HG02571 (cell line): ENCODE results near the gene BOLA2B.
"Not testable (repeated sequence)": the region's sequence is repeated elsewhere in the genome, so short reads cannot be mapped to it uniquely, and the experiment has no call there.

ENCODE experiments used
- ATAC-seq: cut with Tn5 transposase; IDR thresholded peaks from one replicate; pipeline ENCODE4 v1.9.1; 2021; ENCODE audit warnings: mild to moderate bottlenecking, moderate library complexity; ENCODE audit not compliant: unreplicated experiment

BOLA2B gene

DNA sequence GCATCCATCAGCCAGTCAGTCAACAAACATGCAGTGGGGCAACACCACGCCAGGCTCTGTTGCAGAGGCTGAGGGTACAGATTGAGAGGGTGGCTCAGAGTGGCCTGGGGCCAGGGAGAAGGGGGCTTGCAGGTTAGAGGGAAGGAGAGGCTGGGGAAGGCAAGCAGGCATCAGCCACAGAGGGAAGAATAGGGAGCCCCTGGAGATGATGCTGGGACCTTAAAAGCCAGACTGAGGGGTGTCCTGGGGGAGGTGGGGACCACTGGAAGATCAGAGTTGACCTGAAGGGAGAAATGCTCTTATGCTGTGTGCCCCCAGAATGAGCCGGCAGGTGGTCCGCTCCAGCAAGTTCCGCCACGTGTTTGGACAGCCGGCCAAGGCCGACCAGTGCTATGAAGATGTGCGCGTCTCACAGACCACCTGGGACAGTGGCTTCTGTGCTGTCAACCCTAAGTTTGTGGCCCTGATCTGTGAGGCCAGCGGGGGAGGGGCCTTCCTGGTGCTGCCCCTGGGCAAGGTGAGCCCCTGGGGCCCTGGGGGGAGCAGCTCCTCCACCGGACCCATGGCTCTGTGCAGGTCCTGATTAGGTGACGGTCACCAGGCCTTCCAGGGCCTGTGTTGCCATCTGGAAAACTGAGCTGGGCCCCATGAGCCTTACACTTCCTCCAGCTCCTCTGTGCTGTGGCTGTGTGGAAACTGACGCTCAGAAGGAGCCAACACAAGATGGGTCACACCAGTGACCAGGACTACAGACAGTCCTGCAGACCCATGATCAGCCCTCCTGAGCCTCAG lies 8.4 kb downstream of the BOLA2B start:
- no peak for ATAC-seq

DNA sequence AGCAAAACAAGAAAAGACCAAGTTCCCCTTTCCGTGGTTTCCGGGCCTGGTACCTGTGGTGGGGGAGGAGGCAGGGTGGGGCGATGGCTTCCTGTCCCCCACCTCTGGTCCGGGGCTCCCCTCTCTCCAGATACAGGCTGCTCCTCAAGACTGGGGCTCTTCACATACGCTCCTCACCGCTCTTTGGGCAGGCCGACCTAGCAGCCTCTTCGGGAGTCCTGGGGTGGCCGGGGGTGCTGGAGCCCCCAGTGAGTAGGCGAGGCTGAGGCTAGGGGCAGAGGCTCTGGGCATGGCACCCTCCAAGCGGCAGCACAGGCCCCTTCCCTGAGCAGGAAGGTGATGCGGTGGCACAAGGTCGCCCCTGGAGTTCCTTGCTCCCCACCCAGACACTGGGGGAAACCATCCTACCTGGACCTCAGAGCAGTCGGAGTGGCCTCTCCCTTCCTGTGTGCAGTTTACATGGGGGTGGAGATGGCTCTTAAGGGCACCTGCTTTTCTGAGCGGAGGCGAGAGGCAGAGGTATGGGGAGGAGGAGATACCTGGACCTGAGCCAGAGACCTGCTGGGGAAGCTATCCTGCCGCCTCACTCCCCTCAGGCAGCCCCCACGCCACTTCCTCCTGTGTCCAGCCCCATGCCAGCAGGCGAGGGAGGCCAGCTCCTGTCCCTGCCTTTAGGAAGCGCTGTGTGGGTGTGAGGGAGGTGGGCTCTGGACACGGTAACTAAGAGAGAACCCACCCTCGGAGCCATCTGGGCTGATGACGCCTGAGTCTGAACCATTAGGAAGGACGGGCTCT lies 9.2 kb downstream of the BOLA2B start:
- no peak for ATAC-seq

DNA sequence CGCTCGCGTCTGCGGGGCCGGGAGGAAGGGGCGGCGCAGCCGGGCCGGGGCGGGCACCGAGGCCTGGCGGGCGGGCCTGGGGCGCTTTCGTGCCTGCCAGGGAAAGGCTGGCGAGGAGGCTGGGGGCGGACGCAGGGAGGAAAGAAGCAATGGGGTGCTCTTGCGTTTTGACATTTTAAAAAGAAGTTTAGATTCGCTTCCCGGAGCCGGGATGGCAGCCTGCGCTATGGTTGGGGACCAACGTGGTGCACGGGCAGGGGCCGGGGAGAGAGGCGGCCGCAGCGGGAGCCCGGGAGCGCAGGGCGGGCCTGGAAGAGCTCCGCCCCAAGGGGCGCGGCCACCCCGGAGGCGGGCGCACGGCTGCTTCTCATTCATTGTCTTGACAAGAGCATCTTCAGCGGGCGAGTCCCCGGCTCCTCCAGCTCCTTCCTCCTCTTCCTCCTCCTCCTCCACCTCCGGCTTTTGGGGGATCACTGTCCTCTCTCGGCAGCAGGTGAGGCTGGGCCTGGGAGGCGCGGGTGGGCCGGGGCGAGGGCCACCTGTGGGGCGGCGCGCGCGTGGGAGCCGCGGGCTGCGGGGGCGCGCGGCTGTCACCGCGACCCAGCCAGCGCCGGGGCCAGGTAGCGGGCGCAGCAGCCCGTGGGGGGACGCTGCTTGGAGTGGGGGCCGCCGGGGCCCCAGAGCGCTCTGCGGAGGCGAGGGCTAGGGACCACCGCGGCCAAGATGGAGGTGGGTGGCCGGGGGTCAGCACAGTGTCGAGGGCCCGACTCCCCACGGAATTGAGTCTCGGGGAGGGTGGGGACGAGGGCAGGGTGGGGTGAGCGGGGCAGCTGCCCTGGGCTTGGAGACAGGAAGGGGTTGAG lies 10.0 kb downstream of the BOLA2B start, which contains the start of gene CORO1A:
Gene CORO1A (plus strand): TSS at position 370 of the 863 bp plus-strand sequence. CDS start 1,608 bp downstream, outside the sequence.
- ATAC-seq, result peak; percentile 49

DNA sequence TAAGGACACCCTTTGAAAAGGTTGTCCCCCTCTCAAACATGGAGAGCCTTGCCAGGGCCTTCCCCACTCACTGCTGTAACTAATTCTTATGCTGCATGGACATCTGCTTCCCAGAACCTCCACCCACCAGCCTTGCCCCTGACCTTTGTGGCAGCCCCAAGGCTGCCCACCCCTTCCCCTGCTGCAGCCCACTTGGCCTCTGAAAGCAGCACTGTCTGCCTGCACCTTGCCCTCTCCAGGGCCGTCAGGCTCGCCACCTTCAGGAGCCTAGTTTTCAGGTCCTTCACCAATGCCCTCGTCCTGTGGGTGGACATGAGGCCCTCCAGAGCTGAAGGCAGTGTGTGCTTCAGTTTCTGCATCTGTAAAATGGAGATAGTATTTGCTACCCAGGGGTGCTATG lies 12.7 kb downstream of the BOLA2B start:
- no peak for ATAC-seq

DNA sequence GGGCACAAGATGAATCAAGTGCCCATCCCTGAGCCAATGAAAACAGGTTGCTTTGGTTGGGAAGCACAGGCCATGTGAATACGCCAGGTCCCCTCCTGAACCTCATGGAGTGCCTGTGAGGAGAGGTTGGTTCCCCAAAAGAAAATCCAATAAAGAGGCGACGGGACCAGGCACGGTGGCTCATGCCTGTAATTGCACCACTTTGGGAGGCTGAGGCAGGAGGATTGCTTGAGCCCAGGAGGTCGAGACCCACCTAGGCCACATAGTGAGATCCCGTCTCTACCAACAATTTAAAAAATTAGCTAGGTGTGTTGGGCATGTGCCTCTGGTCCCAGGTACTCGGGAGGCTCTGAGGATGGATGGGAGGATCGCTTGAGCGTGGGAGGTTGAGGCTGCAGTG lies 13.5 kb downstream of the BOLA2B start:
- ATAC-seq, result no peak

DNA sequence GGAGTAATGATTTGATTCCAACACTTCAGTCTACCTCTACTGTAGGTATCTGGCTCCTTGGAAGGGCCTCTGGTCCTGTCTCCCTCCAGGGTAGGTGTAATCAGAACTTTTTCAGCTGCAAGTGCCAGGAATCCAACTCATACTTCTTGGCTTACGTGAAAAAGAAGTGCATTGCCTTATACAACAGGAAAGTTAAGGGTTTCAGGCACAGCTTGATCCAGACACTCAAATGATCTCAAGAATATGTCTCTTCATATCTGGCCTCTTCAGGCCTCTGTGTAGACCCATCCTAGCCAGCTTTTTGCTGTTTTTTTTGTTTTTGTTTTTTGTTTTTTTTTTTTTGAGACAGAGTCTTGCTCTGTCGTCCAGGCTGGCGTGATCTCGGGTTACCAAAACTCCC lies 14.3 kb downstream of the BOLA2B start:
- ATAC-seq, result no peak

DNA sequence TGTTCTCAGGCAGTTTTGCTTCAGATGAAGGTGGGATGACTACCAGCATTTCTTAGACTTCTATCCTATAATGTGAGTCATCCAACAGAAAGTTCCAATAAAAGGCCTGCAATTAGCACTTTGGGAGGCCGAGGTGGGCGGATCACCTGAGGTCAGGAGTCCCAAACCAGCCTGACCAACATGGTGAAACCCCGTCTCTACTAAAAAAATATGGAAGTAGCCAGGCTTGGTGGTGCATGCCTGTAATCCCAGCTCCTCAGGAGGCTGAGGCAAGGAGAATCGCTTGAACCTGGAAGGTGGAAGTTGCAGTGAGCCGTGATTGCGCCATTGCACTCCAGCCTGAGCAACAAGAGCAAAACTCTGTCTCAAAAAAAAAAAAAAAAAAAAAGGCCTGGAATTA lies 16.6 kb downstream of the BOLA2B start:
- not testable (repeated sequence) for ATAC-seq

DNA sequence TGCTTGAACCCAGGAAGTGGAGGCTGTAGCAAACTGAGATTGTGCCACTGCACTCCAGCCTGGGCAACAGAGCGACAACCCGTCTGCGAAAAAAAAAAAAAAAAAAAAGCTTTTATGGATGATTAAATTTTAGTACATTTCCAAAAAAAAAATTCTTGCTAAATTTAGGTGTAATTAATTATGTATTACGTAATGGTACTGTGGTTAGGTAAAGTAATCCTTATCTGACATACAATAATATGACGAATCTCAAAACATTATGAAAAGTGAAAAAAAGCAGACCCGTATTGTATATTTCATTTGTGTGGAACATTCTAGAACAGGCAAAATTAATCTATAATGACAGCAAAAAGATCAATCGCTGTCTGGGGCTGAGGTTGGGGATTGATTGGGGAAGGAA lies 20.4 kb downstream of the BOLA2B start:
- ATAC-seq, result no peak

DNA sequence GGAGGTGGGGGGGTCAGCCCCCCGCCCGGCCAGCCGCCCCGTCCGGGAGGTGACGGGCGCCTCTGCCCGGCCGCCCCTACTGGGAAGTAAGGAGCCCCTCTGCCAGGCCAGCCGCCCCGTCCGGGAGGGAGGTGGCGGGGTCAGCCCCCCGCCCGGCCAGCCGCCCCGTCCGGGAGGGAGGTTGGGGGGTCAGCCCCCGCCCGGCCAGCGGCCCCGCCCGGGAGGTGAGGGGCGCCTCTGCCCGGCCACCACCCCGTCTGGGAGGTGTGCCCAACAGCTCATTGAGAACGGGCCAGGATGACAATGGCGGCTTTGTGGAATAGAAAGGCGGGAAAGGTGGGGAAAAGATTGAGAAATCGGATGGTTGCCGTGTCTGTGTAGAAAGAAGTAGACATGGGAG lies 23.3 kb downstream of the BOLA2B start:
- not testable (repeated sequence) for ATAC-seq

DNA sequence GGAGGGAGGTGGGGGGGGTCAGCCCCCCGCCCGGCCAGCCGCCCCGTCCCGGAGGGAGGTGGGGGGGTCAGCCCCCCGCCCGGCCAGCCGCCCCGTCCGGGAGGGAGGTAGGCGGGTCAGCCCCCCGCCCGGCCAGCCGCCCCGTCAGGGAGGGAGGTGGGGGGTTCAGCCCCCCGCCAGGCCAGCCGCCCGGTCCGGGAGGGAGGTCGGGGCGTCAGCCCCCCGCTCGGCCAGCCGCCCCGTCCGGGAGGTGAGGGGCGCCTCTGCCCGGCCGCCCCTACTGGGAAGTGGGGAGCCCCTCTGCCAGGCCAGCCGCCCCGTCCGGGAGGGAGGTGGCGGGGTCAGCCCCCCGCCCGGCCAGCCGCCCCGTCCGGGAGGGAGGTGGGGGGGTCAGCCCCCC lies 24.1 kb downstream of the BOLA2B start:
- not testable (repeated sequence) for ATAC-seq

DNA sequence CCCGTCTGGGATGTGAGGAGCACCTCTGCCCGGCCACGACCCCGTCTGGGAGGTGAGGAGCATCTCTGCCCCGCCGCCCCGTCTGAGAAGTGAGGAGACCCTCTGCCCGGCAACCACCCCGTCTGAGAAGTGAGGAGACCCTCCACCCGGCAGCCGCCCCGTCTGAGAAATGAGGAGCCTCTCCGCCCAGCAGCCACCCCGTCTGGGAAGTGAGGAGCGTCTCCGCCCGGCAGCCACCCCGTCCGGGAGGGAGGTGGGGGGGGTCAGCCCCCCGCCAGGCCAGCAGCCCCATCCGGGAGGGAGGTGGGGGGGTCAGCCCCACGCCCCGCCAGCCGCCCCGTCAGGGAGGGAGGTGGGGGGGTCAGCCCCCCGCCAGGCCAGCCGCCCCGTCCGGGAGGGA lies 24.7 kb downstream of the BOLA2B start:
- ATAC-seq, result not testable (repeated sequence)

DNA sequence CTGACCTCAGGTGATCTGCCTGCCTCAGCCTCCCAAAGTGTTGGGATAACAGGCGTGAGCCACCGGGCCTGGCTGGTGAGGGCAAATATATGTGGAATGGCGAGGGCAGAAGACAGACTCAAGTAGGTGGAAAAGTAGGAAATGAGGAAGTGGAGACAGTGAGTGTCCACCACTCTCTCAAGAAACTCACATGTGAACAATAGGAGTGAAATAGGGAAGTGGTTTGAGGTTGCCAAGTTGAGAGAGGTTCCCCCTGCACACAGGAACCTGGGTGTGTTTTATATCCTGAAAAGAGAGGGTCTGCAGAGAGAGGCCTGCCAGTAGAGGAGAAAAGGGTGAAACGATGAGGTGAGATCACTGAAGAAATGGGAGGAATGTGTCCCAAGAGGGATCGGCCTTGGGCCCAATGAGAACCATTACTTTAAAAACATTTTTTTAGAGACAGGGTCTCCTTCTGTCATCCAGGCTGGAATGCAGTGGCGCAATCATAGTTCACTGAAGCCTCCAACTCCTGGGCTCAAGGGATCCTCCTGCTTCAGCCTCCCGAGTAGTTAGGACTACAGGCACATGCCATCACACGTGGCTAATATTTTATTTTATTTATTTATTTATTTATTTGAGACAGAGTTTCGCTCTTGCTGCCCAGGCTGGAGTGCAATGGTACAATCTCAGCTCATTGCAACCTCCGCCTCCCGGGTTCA lies 27.1 kb downstream of the BOLA2B start:
- ATAC-seq, result no peak

DNA sequence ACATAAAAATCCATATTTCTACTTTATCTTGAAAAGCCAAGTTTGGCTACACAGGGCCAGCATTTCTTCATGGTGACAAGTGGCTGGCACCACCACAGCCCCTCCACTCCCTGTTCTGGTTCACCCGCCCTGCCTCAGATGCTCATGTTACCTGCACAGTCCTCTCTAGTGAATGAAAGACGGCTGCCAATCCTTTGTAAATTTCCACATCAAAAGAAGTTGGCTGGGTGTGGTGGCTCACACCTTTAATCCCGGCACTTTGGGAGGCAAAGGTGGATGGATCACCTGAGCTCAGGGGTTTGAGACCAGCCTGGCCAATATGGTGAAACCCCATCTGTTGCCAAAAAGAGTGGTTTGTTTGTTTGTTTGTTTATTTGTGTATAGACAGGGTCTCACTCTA lies 29.9 kb downstream of the BOLA2B start:
- ATAC-seq, result no peak

DNA sequence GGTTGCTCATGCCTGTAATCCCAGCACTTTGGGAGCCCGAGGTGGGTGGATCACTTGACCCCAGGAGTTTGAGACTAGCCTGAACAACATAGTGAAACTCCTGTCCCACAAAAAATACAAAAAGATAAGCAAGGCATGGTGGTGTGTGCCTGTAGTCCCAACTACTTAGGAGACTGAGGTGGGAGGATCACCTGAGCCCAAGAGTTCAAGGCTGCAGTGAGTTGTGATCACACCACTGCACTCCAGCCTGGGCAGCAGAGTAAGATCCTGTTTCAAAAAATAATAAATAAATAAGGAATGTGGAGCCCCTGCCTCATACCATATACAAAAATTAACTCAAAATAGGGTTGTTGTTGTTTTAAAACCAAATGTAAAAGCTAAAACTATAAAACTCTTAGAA lies 36.3 kb downstream of the BOLA2B start:
- no peak for ATAC-seq

DNA sequence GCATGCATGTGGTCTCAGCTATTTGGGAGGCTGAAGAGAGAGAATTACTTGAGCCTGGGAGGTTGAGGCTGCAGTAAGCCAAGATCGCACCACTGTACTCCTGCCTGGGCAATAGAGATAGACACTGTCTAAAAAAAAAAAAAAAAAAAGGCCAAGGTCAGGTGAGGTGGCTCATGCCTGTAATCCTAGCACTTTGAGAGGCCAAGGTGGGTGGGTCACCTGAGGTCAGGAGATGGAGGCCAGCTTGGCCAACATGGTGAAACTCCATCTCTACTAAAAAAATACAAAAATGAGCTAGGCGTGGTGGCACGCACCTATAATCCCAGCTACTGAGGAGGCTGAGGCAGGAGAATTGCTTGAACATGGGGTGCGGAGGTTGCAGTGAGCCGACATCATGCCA lies 38.3 kb downstream of the BOLA2B start:
- ATAC-seq, result no peak

DNA sequence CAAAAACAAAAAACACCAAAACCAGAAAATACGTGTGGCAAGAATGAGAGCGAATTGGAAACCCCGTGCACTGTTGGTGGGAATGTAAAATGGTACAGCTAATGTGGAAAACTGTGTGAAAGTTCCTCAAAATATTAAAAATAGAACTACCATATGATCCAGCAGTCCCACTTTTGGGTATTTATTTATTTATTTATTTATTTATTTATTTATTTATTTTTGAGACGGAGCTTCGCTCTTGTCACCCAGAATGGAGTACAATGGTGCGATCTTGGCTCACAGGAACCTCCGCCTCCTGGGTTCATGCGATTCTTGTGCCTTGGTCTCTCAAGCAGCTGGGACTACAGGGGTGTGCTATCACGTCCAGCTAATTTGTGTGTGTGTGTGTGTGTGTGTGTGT lies 40.9 kb downstream of the BOLA2B start:
- no peak for ATAC-seq

DNA sequence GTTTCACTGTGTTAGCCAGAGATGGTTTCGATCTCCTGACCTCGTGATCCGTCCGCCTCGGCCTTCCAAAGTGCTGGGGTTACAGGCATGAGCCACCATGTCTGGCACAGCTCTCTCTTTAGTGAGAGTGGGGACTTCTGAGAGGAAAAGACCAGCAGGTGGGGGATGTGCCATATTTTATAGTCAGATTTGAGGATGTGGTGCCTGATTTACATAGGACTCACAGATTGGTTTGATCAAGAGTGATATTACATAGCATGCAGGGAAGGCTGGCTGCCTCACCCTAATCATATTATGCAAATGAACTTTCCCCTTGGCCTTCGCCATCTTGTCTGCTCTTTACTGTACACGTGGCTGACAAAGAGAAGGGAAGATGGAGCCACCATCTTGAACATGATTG lies 42.4 kb downstream of the BOLA2B start:
- ATAC-seq, result no peak

DNA sequence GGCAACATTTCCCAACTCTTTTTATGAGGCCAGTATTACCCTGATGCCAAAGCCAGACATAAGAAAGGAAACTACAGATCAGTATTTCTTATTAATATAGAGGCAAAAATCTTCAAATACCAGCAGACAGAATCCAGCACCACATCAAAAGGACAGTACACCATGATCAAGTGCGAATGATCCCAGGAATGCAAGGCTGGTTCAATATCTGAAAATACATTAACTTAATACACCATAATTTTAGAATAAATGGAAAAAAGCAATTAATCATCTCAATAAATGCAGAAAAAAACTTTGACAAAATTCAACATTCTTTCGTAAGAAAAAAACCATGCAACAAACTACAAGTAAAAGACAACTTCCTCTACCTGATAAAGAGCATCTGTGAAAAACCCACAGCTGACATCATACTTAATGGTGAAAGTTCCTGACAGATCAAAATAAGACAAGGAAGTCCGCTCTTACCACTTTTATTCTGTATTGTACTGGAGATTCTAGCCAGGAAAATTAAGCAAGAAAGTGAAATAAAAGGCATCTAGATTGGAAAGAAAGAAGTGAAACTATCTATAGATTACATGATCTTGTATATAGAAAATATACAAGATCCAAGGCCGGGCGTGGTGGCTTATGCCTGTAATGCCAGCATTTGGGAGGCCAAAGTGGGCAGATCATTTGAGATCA lies 44.1 kb downstream of the BOLA2B start:
- ATAC-seq, result no peak

DNA sequence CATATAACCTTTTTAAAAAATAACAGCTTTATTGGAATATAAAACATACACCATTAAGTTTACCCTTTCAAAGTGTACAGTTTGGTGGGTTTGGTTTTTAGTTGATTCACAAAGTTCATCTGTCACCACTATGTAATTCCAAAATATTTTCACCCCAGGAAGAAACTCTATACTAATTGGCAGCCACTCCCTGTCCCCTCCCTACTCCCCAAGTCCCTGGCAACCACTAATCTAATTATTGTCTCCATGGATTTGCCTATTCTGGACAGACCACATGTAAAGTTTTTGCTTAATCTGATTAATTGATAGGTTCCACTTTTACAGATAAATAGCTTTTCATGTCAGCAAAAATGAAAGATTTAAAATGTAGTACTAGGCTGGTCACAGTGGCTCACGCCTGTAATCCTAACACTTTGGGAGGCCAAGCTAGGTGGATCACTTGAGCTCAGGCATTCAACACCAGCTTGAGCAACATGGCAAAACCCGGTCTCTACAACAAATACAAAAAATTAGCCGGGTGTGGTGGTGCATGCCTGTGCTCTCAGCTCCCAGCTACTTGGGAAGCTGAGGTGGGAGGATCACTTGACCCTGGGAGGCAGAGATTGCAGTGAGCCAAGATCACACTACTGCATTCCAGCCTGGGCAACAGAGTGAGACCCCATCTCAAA lies 45.5 kb downstream of the BOLA2B start:
- ATAC-seq, result no peak

DNA sequence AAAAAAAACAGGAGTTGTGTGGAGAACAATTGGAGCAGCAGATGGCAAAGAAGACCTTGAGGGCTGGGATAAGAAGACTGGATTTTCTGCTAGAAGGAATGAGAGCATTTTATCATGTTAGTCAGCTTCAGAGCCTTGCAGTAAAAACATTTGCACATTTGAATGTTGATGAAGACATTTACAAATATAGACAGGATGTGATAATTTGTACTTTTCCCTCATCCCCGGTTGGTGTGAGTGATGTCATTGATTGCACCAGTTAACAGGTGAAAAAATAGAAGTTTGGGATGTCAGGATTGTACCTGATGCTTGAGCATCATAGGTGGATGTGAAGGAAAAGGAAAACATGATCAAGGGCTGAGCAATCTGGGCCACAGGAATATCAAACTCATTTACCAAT lies 47.8 kb downstream of the BOLA2B start:
- ATAC-seq, result no peak
